ENCODE data around the gene CFAP74. TPM values are rescaled to one million over a fixed set of nuclear protein-coding genes. Genes with fewer than 3 reads are reported as not detected.

The CFAP74 gene
- total and polyA plus RNA-seq, 2 of the 13 experiments (the other 11 are each of a cell fraction or from before 2014, with no cell fraction given), result 0.27 to 0.62 TPM

- no peak for TF ChIP-seq SP140L (CRISPR knock-in tag; IDR thresholded peaks at IDR 0.05; ENCODE audit: borderline replicate concordance)
- TF ChIP-seq HCFC1 (IDR thresholded peaks at IDR 0.05; ENCODE audit: low read depth, low read length), result no peak
- TF ChIP-seq ZSCAN12 (CRISPR knock-in tag; IDR thresholded peaks at IDR 0.05), result no peak; the same call in 1 of the 2 replicates
- 0 out of 2 replicates have a peak, but pooled peaks have one; percentile 37 for TF ChIP-seq ZNF431 (CRISPR knock-in tag; IDR thresholded peaks at IDR 0.05; ENCODE audit: borderline replicate concordance, low read depth)
- no peak for TF ChIP-seq SMARCE1 (IDR thresholded peaks at IDR 0.05; ENCODE audit: borderline replicate concordance)
- TF ChIP-seq DDIT3 (CRISPR knock-in tag; IDR thresholded peaks at IDR 0.05), result no peak
- peak; percentile 33; the same call in 1 of the 2 replicates for TF ChIP-seq SP5 (CRISPR knock-in tag; IDR thresholded peaks at IDR 0.05; ENCODE audit: borderline replicate concordance, low read depth)
- TF ChIP-seq HDAC2 (CRISPR knock-in tag; IDR thresholded peaks at IDR 0.05), result no peak
- no peak for TF ChIP-seq TSC22D2 (CRISPR knock-in tag; IDR thresholded peaks at IDR 0.05; ENCODE audit: borderline replicate concordance)
- no peak for TF ChIP-seq ZNF775 (CRISPR knock-in tag; IDR thresholded peaks at IDR 0.05; ENCODE audit: borderline replicate concordance)
- no peak; the same call in 1 of the 2 replicates for TF ChIP-seq IKZF5 (CRISPR knock-in tag; IDR thresholded peaks at IDR 0.05)
- TF ChIP-seq ZNF850 (CRISPR knock-in tag; conservative IDR thresholded peaks at IDR 0.05), result no peak
- TF ChIP-seq THYN1 (CRISPR knock-in tag; IDR thresholded peaks at IDR 0.05; ENCODE audit: borderline replicate concordance, low read depth), result no peak
- TF ChIP-seq ZNF441 (CRISPR knock-in tag; IDR thresholded peaks at IDR 0.05; ENCODE audit: borderline replicate concordance), result no peak
- TF ChIP-seq ZNF264 (CRISPR knock-in tag; IDR thresholded peaks at IDR 0.05), result no peak
- TF ChIP-seq ZNF232 (CRISPR knock-in tag; IDR thresholded peaks at IDR 0.05; ENCODE audit: borderline replicate concordance), result no peak
- no peak for TF ChIP-seq NFATC3 (CRISPR knock-in tag; IDR thresholded peaks at IDR 0.05)
- TF ChIP-seq ZBTB42 (CRISPR knock-in tag; IDR thresholded peaks at IDR 0.05), result 0 out of 2 replicates have a peak, but pooled peaks have one; percentile 48
- TF ChIP-seq CTCF (CRISPR knock-in tag; IDR thresholded peaks at IDR 0.05), result peak; percentile 58
- no peak for TF ChIP-seq SIN3A (IDR thresholded peaks at IDR 0.05; ENCODE audit: borderline replicate concordance, low read depth, low read length)
- no peak for TF ChIP-seq ATF4 (CRISPR knock-in tag; IDR thresholded peaks at IDR 0.05)
- no peak for TF ChIP-seq NKX3-1 (CRISPR knock-in tag; IDR thresholded peaks at IDR 0.05)
- TF ChIP-seq TBL1XR1 (IDR thresholded peaks at IDR 0.05; ENCODE audit: borderline replicate concordance, low read length, partially characterized antibody), result no peak
- TF ChIP-seq ZBTB1 (CRISPR knock-in tag; IDR thresholded peaks at IDR 0.05; ENCODE audit: borderline replicate concordance), result no peak
Observed at GRCh38 chr1:1918901-1919303, 84.7 kb downstream of the CFAP74 start, which contains the start of gene TMEM52 (continued).

Data from HepG2 (cell line).